Measurements from ENCODE around the gene LRRC71. TPM values are rescaled to one million over a fixed set of nuclear protein-coding genes. Genes with fewer than 3 reads are reported as not detected.

LRRC71 gene
- total RNA-seq, 2 donors from 2014 or later, result not detected

DNA sequence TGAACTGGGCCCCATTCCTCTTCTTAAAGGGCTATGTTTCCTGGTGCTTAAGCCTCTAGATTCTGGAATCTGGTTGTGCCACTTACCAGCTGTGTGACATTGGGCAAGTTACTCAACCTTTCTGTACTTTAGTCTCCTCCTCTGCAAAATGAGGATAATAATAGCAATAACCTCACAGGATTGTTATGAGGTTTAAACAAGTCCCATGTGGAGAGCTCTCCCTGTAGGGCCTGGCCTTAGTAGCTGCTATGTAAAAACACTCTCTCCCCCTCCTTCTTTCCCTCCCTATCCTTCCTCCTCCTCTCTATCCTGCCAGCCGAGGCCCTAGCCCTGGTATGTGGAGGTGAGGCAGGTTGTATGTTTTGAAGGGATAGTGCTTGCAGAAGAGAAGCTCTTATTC lies 35.1 kb upstream of the LRRC71 start:
- Histone ChIP-seq H3K36me3 (replicated peaks in 1 of 2; ENCODE audit: insufficient read depth in 1 of 2, low read depth in 2 of 2) (no peaks in the 10 kb centered on the region), H3K27me3 (no peaks in the 10 kb centered on the region), H3K9me3 (no peaks in the 10 kb centered on the region), H3K27ac (no peak overlapping the region), H3K4me1 (no peaks in the 10 kb centered on the region), H3K4me3 (no peak overlapping the region)
- DNase-seq (no peak), ATAC-seq (no peak)
- 36 to 40% methylated on average over 1 of the region's 1 CpG for WGBS, 2 donors
- intact Hi-C loops (cut with DNase I), result loop anchor here (10.0 kb wide), 1 partner anchor 191 kb away; no protein-coding TSS in a partner anchor
- TF ChIP-seq POLR2A (IDR thresholded peaks at IDR 0.05), result no peak
- TF ChIP-seq, protein P1, sequence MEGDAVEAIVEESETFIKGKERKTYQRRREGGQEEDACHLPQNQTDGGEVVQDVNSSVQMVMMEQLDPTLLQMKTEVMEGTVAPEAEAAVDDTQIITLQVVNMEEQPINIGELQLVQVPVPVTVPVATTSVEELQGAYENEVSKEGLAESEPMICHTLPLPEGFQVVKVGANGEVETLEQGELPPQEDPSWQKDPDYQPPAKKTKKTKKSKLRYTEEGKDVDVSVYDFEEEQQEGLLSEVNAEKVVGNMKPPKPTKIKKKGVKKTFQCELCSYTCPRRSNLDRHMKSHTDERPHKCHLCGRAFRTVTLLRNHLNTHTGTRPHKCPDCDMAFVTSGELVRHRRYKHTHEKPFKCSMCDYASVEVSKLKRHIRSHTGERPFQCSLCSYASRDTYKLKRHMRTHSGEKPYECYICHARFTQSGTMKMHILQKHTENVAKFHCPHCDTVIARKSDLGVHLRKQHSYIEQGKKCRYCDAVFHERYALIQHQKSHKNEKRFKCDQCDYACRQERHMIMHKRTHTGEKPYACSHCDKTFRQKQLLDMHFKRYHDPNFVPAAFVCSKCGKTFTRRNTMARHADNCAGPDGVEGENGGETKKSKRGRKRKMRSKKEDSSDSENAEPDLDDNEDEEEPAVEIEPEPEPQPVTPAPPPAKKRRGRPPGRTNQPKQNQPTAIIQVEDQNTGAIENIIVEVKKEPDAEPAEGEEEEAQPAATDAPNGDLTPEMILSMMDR (IDR thresholded peaks at IDR 0.05), result no peak

DNA sequence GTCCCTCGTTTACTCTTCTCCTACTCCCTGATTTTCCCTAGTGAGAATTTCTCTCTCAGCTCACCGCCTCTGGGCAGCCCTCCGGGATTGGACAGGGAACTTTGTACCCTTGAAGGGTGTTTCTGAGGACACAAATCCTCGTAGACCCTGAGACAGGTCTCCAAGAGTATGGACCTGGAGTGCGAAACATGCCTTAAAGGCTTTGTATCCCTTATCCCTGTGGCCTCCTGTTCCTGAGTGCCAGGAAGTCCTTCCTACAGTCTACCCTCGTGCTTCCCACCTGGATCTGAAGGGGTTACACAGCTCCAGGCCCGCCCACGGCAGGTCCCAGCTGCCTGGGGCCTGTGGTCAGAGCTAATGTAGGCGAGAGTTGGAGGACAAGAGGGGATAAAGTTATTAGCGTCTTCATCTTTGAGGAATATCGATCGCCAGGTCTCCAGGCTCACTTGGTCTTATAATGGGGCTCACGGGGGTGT lies 34.5 kb upstream of the LRRC71 start:
- no peaks in the 10 kb centered on the region for H3K4me1 ChIP-seq
- DNase-seq (no peak), ATAC-seq (no peak)
- intact Hi-C loops (cut with DNase I), result loop anchor here (10.0 kb wide), 1 partner anchor 191 kb away; no protein-coding TSS in a partner anchor
- no peaks in the 10 kb centered on the region for H3K27me3 ChIP-seq
- H3K9me3 ChIP-seq, result no peaks in the 10 kb centered on the region
- TF ChIP-seq, protein P1 (IDR thresholded peaks at IDR 0.05), result no peak
- no peak for TF ChIP-seq POLR2A (IDR thresholded peaks at IDR 0.05)
- H3K4me3 ChIP-seq, result no peak overlapping the region
- WGBS, 2 donors, result 42 to 56% methylated on average over 13 of the region's 13 CpGs
- H3K36me3 ChIP-seq (replicated peaks in 1 of 2; ENCODE audit: insufficient read depth in 1 of 2, low read depth in 2 of 2), result no peaks in the 10 kb centered on the region
- H3K27ac ChIP-seq, result no peak overlapping the region

DNA sequence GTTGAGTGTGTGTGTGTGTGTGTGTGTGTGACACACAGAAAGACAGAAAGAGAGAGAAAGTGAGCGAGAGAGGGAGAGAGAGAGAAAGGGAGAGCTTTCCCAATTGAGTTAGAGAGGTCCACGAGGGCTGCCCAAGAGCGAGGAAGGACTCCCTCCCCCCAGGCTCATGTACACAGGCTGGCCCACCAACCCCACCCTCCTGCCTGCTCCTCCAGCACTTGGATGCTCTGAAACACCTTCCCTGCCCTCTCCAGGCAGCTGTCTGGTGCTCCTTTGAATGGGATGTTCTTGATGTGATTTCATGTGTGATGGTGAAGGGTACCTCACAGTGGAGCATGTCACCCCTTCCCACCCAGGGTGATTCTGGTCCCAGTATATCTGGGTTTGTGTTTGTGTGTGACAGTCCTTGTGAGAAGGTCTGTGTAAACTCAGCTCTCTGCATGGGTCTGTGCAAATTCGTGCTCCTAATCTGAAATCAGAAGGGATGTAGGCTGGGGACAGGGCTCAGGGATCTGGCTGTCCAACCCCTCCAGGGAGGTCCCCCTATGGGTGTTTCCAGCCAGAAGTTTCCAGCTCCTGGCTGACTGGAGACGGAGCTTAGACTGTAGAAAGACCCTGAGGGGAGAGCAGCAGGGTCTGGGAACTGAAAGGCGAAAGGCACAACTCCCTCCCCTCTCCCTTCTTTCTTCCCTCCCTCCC lies 33.7 kb upstream of the LRRC71 start:
- H3K4me1 ChIP-seq, result no peaks in the 10 kb centered on the region
- intact Hi-C loops (cut with DNase I), result loop anchor here (10.0 kb wide), 1 partner anchor 192 kb away; no protein-coding TSS in a partner anchor
- H3K36me3 ChIP-seq (replicated peaks in 1 of 2; ENCODE audit: insufficient read depth in 1 of 2, low read depth in 2 of 2), result no peaks in the 10 kb centered on the region
- ATAC-seq (no peak), DNase-seq (no peak)
- H3K27ac ChIP-seq, result no peak overlapping the region
- TF ChIP-seq POLR2A (IDR thresholded peaks at IDR 0.05), result no peak
- TF ChIP-seq, protein P1 (IDR thresholded peaks at IDR 0.05), result no peak
- no peaks in the 10 kb centered on the region for H3K27me3 ChIP-seq
- WGBS, 2 donors, result 35 to 39% methylated on average over 6 of the region's 6 CpGs
- H3K4me3 ChIP-seq, result no peak overlapping the region
- no peaks in the 10 kb centered on the region for H3K9me3 ChIP-seq

DNA sequence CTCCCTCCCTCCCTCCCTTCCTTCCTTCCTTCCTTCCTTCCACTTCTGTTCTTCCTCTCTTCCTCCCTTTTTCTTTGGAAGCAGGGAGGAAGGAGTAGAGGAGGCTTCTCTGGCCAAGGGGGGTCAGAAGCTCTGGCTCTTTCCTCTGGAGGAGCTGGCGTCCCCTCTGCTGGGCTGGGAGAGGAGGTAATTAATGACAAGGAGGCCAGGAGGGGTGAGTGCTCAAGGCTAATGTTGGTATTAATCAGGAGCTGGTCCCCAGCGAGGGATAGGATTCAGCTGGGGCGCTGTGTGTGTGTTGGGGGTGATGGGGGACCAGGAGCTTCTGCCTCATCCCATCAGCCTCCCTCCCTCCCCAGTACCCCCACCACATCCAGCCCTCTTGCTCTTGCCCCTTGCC lies 33.1 kb upstream of the LRRC71 start:
- H3K36me3 ChIP-seq (replicated peaks in 1 of 2; ENCODE audit: insufficient read depth in 1 of 2, low read depth in 2 of 2), result no peaks in the 10 kb centered on the region
- no peak for DNase-seq

More for the DNA sequence above, 33.1 kb upstream of the LRRC71 start:
- intact Hi-C loops (cut with DNase I), result loop anchor here (10.0 kb wide), 1 partner anchor 193 kb away; no protein-coding TSS in a partner anchor
- Histone ChIP-seq H3K4me3 (no peak overlapping the region), H3K4me1 (peaks cover 4% of the 10 kb centered on the region), H3K27ac (no peak overlapping the region), H3K27me3 (no peaks in the 10 kb centered on the region), H3K9me3 (no peaks in the 10 kb centered on the region)
- no peak for ATAC-seq
- no peak for TF ChIP-seq POLR2A (IDR thresholded peaks at IDR 0.05)
- TF ChIP-seq, protein P1 (IDR thresholded peaks at IDR 0.05), result no peak
- 25 to 27% methylated on average over 3 of the region's 3 CpGs for WGBS, 2 donors

Data from body of pancreas (tissue), 4 donors.